GM18909 (cell line): Measurements from ENCODE around the gene MTA2.
A peak's percentile ranks its signal among the peaks of the same experiment; 100 is the strongest.
"Not testable (repeated sequence)": the region's sequence is repeated elsewhere in the genome, so short reads cannot be mapped to it uniquely, and the experiment has no call there.

Experiments
- ATAC-seq: cut with Tn5 transposase; IDR thresholded peaks from one replicate; pipeline ENCODE4 v1.9.1; 2021; ENCODE audit warnings: mild to moderate bottlenecking; ENCODE audit not compliant: unreplicated experiment, poor library complexity

Gene MTA2

DNA sequence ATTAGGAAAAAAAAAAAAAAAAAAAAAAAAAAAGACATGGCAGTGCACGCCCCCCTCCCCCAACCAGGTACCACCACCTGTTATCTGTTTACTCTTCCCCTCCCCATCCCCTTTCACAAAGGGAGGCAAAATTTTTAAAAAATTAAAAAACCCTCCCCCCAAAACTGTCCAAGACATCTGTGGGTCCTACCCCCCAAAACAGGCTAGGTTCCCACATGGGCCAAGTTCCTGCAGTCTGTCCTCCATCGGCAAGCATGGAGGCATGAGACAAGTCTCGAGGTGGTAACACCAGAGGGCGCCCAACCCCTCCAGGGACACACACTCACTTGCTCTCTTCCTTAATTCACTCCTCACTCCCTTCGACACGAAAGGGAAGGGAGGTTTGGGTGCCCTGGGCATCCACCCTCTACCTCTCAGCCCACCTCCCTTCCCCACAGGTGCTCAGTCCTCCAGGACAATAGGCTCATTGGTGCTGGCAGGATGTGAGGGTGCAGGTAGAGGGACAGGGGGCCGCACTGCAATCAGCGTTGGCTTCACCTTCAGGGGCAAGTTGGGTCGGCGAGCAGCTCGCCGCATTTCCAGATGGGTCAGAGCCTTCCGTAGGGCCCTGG lies 8.1 kb downstream of the MTA2 start:
- ATAC-seq: no peak

DNA sequence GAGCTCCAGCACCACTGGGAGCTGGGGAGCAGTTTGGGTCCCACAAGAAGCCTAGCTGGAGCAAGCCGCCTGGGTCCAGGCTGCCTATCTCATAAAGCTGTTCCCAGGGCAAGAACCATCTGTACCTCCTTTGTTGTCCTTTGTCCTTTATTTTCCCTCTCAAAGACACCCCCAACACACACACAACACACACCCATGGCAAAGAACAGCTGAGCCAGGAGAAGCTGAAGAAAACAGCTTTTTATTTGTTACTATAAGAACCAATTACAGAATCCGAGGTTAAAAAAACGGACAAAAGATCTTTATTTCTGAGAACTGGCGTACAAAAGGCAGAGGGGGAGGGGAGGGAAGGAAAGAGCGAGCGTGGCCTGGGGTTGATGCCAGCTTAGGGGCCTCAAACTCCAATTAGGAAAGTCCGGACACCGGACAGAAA lies 8.7 kb downstream of the MTA2 start:
- ATAC-seq: no peak

DNA sequence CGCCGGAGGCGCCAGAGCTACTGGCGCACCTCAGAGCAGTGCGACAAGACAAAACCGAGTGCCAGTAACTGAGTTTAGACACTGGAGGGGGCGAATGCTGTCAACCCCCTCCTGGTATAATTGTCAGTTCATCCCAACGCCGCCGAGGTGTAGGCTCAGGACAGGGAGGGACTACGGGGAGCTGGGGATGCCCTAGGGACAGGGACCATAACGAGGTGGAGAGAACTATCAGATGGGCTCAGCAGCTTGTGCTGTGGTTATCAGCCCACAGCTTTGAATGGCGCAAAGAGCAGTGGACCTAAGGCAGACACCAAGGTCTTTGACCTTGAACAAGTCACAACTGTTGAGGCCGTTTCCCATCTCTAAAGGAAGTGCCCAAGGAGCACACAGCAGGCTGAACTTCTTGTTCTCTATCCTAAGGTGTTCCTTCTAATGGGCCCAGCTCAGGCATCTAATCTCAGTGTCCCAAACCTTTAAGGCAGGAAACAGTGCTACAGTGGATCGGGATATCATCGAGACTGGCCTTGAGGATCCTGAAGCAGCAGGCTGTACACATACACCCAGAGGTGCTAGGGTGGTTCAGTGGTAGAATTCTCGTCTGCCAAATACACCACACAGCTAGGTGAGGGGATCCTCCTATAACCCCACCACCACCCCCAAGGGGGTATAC lies 9.4 kb downstream of the MTA2 start:
- no peak for ATAC-seq

DNA sequence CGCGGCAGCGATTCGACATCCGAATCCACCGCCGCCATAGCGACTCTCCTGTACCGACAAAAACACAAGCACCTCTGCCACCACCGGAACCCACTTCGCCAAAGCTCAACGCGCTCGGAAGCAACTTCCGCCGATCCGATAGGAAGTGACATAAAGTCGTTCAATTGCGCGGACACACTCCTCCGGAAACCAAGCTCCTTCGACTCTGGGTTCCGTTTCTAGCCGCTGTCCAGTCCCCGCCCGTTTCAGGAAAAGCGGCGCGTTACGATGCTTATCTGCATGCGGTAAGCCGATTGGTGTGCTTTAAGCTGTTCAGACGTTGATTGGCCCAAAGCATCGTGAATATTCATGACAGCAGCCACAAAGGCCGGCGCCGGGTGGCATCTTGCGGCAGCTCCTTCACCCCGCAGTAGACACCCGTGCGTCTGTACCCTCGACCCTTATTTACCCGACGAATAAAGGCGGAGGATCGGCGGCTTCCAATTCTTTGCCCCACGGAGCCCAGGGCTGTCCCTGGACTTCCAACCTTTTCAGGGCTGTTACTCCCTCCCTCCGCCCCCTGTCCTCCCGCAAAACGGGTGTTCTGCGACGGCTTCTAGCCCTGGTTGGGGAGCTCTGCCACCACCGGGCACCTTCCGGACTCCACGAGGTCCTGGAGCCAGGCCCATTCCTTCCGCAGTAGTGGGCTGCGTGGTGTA lies 10.1 kb downstream of the MTA2 start, which contains the start of gene TUT1:
Gene TUT1 (minus strand): TSS at position 76 of the 698 bp plus-strand sequence. CDS start 38 bp downstream, at position 38.
- peak; percentile 89 for ATAC-seq

DNA sequence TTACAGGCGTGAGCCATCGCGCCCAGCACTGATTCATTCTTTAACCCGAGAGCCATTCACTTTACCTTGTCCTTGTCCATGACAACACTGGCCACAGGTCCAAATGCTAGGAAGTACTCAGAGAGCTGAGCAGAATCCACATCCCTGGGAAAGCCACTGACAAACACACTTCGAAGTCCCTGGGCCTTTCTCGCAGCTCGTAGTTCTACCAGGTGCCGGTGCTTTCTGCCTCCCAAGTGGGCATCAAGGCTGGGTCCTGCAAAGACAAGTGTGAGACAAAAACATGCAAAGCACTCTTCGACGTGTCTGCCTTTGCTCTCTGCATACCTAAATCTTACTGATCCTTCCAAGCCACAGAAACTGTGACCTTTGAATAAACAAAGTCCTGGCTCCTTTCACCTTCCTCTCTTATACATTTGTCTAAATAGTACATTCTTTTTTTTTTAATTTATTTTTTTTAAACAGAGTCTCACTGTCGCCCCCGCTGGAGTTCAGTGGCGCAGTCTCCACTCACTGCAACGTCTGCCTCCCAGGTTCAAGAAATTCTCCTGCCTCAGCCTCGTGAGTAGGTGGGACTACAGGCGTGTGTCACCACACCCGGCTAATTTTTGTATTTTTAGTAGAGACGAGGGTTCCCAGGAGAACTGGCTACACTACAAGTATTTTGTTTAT lies 12.6 kb downstream of the MTA2 start:
- no peak for ATAC-seq

DNA sequence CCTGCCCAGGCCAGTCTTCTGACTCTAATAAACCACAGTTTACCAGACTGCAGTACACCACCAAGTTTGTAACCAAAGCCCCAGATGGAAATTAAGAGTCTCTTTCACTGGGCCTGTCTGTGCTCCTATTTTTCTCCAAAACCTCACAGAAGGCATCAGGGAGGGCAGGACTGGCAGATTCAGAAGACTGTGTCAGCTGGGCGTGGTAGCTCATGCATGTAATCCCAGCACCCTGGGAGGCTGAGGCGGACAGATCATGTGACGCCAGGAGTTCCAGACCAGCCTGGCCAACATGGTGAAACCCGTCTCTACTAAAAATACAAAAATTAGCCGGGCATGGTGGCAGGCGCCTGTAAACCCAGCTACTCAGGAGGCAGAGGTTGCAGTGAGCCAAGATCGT lies 16.3 kb downstream of the MTA2 start:
- ATAC-seq: not testable (repeated sequence)

DNA sequence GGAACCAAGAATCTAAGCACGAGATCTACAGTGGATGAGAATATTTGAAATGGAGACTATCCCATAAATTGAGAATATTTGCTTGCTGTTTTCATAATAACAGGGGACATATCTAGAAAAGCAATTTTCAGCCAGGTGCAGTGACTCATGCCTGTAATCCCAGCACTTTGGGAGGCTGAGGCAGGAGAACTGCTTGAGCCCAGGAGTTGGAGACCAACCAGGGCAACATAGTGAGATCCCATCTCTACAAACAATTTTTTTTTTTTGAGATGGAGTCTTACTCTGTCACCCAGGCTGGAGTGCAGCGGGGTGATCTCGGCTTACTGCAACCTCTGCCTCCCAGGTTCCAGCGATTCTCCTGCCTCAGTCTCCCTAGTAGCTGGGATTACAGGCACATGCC lies 19.9 kb downstream of the MTA2 start:
- ATAC-seq: not testable (repeated sequence)

DNA sequence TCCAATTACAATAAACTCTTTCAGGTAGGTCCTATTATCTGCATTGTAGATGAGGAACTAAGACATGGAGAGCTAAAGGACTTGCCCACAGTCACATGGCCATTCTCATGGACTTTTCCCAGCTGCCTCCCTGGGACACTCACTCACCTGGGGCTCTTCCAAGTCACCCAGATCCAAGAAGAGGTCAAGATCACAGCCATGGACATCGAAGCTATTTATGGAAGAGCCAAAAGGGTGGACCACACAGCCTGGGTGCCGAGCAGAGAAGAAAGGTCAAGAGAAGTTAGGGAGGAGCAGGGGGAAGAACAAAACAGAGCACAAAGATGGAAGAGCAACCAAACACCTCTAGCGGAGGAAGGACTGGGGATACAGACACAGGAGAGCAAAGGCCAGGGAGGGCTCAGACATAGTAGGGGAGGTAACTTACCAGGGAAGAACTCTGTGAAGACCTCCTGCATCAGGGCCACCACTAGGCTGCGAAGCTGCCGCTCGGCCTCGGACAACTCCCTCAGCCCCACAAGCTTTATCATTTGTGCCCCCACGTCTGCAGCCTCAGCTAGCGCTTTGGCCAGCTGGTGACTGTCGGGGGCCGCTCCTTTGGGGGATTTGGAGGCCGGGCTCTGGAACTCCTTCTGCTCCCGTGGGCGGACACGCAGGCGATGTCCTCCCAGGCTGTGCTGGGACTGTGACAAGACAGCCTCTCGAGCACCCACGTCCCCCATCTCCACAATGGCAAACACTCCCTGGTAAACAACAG lies 20.5 kb downstream of the MTA2 start:
- no peak for ATAC-seq

DNA sequence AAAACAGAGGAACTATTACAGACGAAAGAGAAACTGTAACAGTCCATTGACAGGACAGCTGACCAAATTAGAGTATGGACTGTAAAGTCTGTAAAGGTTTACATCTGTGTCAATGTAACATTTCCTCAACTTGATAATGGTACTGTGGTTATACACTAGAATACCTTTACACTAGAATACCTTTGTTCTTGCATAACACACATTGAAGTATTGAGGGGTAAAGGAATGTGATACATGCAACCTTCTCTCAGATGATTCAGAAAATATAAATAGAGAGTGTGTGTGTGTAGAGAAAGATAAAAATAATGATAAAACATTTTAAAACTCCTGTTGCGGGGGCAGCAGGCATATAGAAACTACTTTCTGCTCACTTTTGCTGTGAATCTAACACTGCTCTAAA lies 22.4 kb downstream of the MTA2 start:
- ATAC-seq: no peak

DNA sequence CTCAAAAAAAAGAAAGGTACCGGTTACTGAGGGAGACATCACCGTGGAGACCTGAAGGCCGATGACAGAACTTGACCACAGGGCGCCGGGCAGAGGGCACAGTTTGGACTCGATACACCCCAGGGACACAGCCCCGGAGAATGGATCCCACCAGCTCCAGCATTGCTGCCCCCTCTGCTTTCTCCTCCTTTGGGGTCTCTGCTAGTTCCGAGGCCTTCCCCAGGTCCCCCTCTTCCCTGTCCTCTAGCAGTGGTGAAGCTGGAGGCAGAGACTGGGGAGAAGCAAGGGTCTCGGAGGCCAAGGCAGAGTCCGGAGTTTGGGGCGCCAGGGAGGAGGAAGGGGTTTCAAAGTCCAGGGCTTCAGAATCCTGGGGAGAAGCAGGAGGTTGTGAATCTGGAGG lies 23.1 kb downstream of the MTA2 start:
- no peak for ATAC-seq

DNA sequence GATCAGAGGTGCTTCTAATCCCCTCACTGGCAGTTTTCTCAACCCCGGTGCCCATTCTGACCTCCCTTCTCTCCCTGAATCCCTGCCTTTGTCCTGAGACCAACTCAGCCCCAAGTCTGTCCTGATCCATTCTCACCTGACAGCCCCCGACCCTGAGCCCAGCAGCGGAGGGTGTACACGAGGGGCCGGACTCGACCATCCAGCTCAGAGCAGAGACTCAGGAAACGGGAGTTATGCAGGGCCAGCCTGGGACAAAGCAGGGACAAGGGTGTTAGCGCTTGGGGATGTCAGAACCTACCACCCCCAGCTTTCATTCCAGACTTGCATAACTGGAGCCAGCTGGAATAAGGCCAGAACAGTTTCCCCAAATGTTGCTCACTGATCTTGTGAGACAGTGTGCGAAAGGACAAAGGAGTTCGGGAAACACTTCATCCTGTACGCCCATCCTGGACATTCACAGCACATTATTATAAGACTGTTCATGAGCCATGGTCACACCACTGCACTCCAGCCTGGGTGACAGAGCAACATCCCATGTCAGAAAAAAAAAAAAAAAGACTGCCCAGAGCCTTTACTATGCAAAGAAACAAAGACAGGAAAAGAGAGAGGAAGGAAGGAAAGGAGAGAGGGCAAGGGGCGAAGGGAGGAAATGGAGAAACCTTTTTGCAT lies 24.5 kb downstream of the MTA2 start:
- ATAC-seq: no peak

DNA sequence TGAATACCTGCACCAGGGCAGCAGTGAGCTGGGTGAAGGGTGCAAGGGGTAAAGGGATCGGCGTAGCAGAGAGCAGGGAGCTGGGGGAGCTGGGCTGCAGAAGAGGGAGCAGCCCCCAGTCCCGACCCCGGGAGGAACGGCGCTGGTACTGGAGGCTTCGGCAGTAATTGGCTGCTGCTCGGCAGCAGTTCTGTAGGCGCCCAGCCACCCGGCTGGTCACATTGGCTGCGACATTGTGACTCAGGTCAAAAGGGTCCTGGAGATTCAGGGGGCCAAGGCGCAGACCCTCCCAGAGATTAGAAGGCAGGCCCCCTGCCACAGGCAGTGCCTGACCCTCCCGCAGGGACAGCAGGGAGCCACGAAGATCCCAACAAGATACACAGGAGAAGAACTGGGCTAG lies 25.8 kb downstream of the MTA2 start:
- no peak for ATAC-seq

DNA sequence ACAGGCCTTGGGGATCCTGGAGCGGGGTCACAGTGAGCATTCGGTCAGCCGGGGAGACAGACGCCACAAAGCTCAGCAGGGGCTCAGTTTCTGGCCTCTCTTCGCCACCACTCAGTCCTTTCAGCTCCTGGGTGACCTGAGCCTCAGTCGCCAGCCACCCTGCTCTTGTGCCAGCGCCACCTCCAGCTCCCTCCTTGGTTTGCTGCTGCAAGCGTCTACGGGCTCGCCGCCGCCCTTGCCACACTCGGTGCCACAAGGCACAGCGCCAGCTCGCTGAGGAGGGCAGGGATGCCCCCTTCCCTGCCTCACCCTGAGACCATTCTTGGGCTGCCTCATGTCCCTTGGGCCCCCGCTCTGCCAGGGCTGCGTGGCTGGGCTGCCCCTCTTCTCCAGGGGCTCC lies 26.5 kb downstream of the MTA2 start:
- no peak for ATAC-seq

DNA sequence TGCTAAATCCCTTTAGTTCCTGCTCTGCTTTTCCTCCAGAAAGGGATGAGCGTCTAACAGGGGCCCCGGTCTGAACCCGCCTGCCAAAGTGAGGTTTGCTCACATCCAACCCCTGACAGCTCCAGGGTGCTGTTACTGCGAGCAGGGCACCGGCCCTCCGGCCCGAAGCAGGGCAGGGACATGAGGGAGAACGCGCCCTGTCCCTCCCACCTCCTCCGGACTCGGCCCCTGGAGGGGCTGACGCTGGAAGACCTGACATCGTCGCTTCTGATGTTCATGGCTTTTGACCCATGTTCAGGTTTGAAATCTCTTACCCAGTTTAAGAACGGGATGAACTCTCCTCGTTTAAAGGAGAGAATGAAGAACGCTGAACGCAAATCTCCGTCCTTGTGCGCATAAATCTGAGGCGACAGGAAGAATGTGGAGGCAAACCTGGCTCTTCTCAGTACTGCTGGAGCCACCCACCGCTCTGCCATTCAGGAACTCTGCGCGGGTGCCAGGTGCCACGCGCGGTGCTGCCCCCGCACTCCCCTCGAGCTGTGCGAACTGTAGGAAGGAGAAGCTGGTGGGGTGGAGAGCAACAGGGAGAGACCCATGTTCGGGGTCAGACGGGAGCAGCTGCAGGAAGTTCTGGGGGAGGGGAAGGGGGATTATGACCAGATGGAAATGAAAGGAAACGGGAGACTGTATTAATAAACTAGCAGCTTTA lies 27.1 kb downstream of the MTA2 start:
- peak; percentile 17 for ATAC-seq

DNA sequence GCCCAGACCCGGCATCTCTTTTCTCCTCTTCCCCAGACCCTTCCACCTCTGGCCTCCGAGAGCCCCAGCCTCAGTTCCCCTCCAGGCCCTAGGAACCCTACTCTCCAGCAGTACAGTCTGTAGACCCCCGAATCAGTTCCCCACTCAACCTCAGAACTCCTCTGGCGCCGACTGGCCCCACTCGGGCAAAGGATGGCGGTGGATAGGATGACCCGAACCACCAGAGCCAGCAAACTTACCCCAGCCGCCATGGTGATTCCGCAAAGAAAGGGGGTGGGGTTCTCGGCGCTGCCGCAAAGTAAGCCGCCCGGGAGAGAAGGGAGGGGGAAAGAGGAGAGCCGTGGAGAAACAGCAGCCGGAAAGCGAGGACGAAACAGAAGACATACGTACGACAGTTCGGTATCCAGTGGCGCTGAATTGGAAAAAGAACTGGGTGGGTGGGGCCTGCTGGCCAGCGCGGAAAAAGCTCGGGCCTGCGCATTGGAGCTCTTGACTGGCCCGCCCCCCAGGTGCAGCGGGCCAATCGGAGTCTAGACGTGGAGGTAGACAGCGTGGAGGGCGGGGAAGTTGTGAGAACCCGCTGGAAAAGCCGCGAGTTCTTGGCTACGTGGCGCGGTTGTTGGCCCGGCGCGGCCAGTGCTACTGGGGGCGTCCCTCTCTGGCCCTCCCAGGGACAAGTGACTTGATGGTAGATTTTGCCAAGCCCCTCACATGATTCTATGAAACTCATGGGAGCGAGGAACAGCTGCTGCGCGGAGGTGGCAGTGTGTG lies 27.9 kb downstream of the MTA2 start, which contains the start of gene EEF1G:
Gene EEF1G (minus strand): TSS at position 300 of the 771 bp plus-strand sequence. CDS start 49 bp downstream, at position 251.
- peak; percentile 92 for ATAC-seq

DNA sequence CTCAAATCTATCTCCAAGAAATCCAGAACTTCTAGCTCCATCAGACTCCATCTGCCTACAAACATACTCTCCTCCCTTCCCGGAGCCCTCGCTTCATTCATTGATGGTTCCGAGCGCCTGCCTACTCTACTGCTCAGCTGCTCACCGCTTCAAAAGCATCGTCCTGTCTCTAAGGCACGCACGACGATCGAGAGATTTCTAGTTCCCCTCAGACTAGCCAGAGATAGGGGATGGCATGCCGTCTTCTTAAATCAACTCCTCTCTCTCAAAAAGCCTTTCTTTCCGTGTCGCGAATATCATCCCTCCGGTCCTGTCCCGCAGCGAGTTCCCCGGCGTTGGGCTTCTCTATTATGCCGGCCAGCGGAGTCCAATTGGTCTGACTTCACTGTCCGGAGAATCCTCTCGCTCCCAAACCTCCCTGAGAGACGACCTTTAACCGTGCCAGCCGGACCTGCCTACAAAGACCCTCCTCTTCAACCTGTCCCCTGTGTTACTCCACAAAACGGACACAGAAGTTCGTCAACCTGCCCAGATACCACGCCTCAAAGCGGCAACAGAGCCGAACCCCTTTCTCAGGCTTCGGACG lies 28.6 kb downstream of the MTA2 start:
- no peak for ATAC-seq

DNA sequence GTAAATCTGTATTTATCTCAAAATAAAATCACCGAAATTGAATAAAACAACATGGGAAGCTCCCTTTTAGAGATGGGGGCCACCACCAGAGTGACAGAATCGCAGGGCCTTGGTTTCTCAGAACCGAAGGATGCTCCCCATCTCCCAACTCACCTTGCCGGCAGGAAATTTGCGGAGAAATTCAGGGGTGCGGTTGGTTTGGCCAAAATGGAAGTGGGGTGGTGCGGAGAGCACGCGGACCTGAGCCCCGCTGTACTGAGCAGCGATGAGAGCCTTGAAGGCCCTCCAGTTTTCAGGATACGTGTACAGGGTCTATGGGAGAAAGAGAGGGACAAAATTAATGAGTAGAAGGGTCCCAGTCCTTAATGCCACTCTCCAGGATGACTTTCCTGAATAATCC lies 29.2 kb downstream of the MTA2 start:
- no peak for ATAC-seq

DNA sequence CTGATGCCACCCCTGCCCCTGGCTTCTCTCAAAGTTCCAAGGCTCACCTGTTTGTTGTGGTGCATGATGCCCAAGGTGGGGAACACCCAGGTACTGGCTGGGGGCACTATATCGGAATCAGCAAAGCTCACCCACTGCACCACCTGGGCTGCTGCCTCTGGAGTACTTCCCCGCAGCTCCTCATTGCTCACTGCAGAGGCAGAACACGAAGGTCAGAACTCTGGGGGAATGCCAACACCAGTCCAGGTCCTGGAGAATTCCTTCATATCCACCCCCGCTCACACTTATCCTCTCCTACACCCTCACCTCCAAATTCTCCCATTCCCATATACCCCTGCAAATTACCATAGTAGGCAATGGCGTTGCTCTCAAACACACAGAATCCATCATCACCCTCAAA lies 30.2 kb downstream of the MTA2 start:
- not testable (repeated sequence) for ATAC-seq
